ENCODE results near the gene MED16.
"Not testable (repeated sequence)": the region's sequence is repeated elsewhere in the genome, so short reads cannot be mapped to it uniquely, and the experiment has no call there.

Gene MED16

DNA sequence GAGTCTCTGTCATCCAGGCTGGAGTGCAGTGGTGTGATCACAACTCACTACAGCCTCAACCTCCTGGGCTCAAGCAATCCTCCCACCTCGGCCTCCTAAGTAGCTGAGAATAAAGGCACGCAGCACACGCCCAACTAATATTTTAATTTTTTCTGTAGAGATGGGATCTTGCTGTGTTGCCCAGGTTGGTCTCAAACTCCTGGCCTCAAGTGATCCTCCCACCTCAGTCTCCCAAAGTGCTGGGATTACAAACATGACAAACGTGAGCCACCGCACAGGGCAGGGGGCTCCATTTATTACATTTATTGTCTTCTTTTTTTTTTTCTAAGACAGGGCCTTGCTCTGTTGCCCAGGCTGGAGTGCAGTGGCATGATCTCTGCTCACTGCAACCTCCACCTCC is 72.8 kb downstream of the MED16 start:
- not testable (repeated sequence) for H3K36me3 ChIP-seq (ENCODE audit: control insufficient read depth, low read depth, low read length); H3K4me3 ChIP-seq (ENCODE audit: low read length); H3K27me3 ChIP-seq (ENCODE audit: control insufficient read depth, insufficient read depth, low read length); H3K9ac ChIP-seq (ENCODE audit: low read length); H3K9me3 ChIP-seq (ENCODE audit: control insufficient read depth, low read depth, low read length); H3K27ac ChIP-seq (ENCODE audit: low read length); H3K4me1 ChIP-seq (ENCODE audit: control insufficient read depth, low read depth, low read length)
